Astrocyte (in vitro differentiated cells and primary cell): ENCODE results near the gene TMEM175.

Experiments used
- EZH2 ChIP-seq: IDR thresholded peaks from 2 replicates; pipeline ENCODE4 v1.6.1; 2012; ENCODE audit warnings: mild to moderate bottlenecking, low read length, inconsistent platforms; ENCODE audit not compliant: insufficient read depth
- TF ChIP-seq, protein P1 (sequence below): IDR thresholded peaks from 2 replicates; pipeline ENCODE4 v1.5.1; 2011; ENCODE audit warnings: low read depth, mild to moderate bottlenecking, inconsistent platforms, low read length, moderate library complexity; ENCODE audit not compliant: insufficient read depth

DNA sequence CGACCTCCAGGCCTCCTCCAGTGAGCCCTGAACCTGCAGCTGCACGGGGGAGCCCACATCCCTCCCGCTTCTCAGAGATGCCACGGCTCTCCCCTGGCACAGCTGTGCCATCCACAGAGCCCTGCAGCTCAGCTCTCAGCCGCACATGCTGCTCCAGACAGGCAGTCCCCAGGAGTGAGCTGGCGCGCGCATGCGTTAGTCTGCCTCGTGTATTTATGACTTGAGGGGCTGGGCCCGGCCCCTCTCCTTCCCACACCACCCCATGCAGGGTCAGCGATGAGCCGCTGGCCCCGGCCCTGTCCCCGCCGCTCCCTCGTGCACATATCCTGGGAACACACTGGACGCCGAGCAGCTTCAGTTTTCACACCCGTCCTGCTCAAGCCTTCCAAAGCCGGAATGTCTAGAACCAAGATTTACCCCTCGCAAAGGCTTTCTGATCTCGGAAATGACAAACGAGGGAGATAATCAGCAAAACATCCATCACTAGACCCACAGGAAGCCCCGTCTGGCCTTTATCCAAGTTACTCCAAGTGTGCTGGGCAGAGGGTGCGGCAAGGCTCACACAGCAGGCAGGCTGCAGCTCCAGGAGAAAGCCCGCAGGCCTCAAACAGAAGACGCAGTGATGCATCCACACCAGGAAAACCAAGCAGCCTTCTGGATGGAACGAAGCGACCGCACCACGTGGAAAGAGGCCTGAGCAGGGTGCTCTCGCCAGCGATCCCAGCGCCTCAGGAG lies 24.4 kb upstream of the TMEM175 start:
- TF ChIP-seq, protein P1, sequence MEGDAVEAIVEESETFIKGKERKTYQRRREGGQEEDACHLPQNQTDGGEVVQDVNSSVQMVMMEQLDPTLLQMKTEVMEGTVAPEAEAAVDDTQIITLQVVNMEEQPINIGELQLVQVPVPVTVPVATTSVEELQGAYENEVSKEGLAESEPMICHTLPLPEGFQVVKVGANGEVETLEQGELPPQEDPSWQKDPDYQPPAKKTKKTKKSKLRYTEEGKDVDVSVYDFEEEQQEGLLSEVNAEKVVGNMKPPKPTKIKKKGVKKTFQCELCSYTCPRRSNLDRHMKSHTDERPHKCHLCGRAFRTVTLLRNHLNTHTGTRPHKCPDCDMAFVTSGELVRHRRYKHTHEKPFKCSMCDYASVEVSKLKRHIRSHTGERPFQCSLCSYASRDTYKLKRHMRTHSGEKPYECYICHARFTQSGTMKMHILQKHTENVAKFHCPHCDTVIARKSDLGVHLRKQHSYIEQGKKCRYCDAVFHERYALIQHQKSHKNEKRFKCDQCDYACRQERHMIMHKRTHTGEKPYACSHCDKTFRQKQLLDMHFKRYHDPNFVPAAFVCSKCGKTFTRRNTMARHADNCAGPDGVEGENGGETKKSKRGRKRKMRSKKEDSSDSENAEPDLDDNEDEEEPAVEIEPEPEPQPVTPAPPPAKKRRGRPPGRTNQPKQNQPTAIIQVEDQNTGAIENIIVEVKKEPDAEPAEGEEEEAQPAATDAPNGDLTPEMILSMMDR = no peak
- TF ChIP-seq EZH2 = no peak
